DOHH2 (cell line): ENCODE results near the gene PSRC1.

Experiments
- EZH2phosphoT487 ChIP-seq: fragments of 200-600 bp; sonication (generic); IDR thresholded peaks from 2 replicates; pipeline ENCODE4 v1.6.1; 2017; ENCODE audit warnings: borderline replicate concordance, mild to moderate bottlenecking, antibody characterized with exemption, low read length, moderate library complexity, mixed read lengths
- TF ChIP-seq, protein P1 (sequence below): fragments of 200-600 bp; sonication (generic); IDR thresholded peaks from one replicate; pipeline ENCODE4 v1.5.1; 2014; ENCODE audit warnings: antibody characterized with exemption, mild to moderate bottlenecking, low read depth, low read length; ENCODE audit not compliant: poor library complexity, severe bottlenecking

DNA sequence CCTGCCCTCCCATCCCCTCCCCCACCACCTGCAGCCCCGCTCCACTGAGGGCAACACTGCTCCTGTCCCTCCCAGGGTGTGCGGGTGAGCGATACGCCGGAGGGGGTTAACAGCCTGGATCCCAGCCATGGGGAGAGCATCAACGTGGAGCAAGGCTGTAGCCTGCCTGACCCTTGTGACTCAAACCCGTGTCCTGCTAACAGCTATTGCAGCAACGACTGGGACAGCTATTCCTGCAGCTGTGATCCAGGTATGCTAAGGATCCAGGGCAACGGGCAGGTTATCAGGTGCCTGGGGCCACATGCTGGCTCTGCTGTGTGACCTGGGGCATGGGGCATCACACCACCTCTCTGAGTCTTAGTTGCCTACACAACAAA, 18.6 kb downstream of the PSRC1 start:
- no peak for TF ChIP-seq EZH2phosphoT487
- TF ChIP-seq, protein P1, sequence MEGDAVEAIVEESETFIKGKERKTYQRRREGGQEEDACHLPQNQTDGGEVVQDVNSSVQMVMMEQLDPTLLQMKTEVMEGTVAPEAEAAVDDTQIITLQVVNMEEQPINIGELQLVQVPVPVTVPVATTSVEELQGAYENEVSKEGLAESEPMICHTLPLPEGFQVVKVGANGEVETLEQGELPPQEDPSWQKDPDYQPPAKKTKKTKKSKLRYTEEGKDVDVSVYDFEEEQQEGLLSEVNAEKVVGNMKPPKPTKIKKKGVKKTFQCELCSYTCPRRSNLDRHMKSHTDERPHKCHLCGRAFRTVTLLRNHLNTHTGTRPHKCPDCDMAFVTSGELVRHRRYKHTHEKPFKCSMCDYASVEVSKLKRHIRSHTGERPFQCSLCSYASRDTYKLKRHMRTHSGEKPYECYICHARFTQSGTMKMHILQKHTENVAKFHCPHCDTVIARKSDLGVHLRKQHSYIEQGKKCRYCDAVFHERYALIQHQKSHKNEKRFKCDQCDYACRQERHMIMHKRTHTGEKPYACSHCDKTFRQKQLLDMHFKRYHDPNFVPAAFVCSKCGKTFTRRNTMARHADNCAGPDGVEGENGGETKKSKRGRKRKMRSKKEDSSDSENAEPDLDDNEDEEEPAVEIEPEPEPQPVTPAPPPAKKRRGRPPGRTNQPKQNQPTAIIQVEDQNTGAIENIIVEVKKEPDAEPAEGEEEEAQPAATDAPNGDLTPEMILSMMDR: no peak
